DMS 273 (cell line): ENCODE data around the gene LGR4.
"Not testable (repeated sequence)": the region's sequence is repeated elsewhere in the genome, so short reads cannot be mapped to it uniquely, and the experiment has no call there.

Source experiments
- DNase-seq: peaks from one replicate; lab custom pipeline; 2025; ENCODE audit not compliant: unreplicated experiment; lab: John Stamatoyannopoulos, UW

LGR4 gene

GRCh38 chr11:27472398-27473016 lies at the start of gene LGR4:
LGR4 (minus strand) TSS chr11:27472790; CDS start chr11:27472302, 488 bp downstream.
- peak; percentile 97 for DNase-seq

GRCh38 chr11:27520226-27520625 lies 47.6 kb upstream of the LGR4 start:
- DNase-seq, result no peak

GRCh38 chr11:27518518-27518917 lies 45.9 kb upstream of the LGR4 start:
- DNase-seq, result no peak

GRCh38 chr11:27517490-27517889 lies 44.9 kb upstream of the LGR4 start:
- DNase-seq, result not testable (repeated sequence)

- peak; percentile 19 for DNase-seq
Observed at GRCh38 chr11:27514558-27514957, 42.0 kb upstream of the LGR4 start.

GRCh38 chr11:27514076-27514475 lies 41.5 kb upstream of the LGR4 start:
- no peak for DNase-seq

GRCh38 chr11:27513389-27513788 lies 40.8 kb upstream of the LGR4 start:
- DNase-seq, result no peak

GRCh38 chr11:27512238-27512637 lies 39.6 kb upstream of the LGR4 start:
- DNase-seq, result no peak

- DNase-seq, result no peak
Observed at GRCh38 chr11:27509908-27510307, 37.3 kb upstream of the LGR4 start.

- no peak for DNase-seq
Observed at GRCh38 chr11:27507557-27508322, 35.1 kb upstream of the LGR4 start.

- DNase-seq, result peak; percentile 96
Observed at GRCh38 chr11:27506200-27507182, 33.9 kb upstream of the LGR4 start, which contains the start of gene LIN7C. LIN7C (minus strand) TSS chr11:27506769; CDS start chr11:27506752, 17 bp downstream.

GRCh38 chr11:27505781-27506180 lies 33.2 kb upstream of the LGR4 start:
- no peak for DNase-seq

GRCh38 chr11:27504205-27504604 lies 31.6 kb upstream of the LGR4 start:
- no peak for DNase-seq

- DNase-seq, result no peak
Observed at GRCh38 chr11:27501100-27501499, 28.5 kb upstream of the LGR4 start.

- no peak for DNase-seq
Observed at GRCh38 chr11:27497911-27498310, 25.3 kb upstream of the LGR4 start.

- DNase-seq, result peak; percentile 31
Observed at GRCh38 chr11:27497284-27497866, 24.8 kb upstream of the LGR4 start.

- DNase-seq, result no peak
Observed at GRCh38 chr11:27496461-27496860, 23.9 kb upstream of the LGR4 start.

GRCh38 chr11:27495710-27496300 lies 23.2 kb upstream of the LGR4 start:
- DNase-seq, result no peak

- no peak for DNase-seq
Observed at GRCh38 chr11:27489092-27489491, 16.5 kb upstream of the LGR4 start.

GRCh38 chr11:27487706-27488105 lies 15.1 kb upstream of the LGR4 start:
- DNase-seq, result peak; percentile 16
